Measurements from ENCODE around the gene DCTN3. TPM values are rescaled to one million over a fixed set of nuclear protein-coding genes. Genes with fewer than 3 reads are reported as not detected.

The DCTN3 gene
- total and polyA plus RNA-seq, 3 experiments from 2014 or later: 83.3 to 128 (median 83.4) TPM

GRCh38 chr9:34634551-34635248 is 14.4 kb upstream of the DCTN3 start:
- H3K4me1 ChIP-seq (ENCODE audit: insufficient read depth, low read length): peaks cover 22% of the 10 kb centered on the region
- no peaks in the 10 kb centered on the region for H3K9me3 Mint-ChIP-seq
- H3K27ac Mint-ChIP-seq: peak overlapping the region in 3 of 8 donors; percentile 20 to 80 (median 38)
- H3K36me3 Mint-ChIP-seq: peaks cover 0 to 21% (median 0%) of the 10 kb centered on the region in 3 donors
- ChIA-PET CTCF (interaction anchor here (0.7 to 9.5 kb wide), 14 partner anchors 12 to 231 kb away, joined by 3 to 141 read pairs (median 14); partner anchors contain the start of genes CCL27, DCTN3, GALT and RPP25L), POLR2A (interaction anchor here (0.7 to 2.8 kb wide), 4 partner anchors 15 to 24 kb away, joined by 3 to 12 read pairs (median 6); partner anchors contain the start of genes DCTN3 and RPP25L)
- H3K27ac ChIP-seq (ENCODE audit: low read depth, low read length): no peak overlapping the region
- H3K9me3 ChIP-seq (ENCODE audit: low read length): no peaks in the 10 kb centered on the region
- no peak for DNase-seq
- H3K4me1 Mint-ChIP-seq: peaks cover 37 to 40% (median 39%) of the 10 kb centered on the region in 3 donors
- H3K4me3 Mint-ChIP-seq: peak overlapping the region in 1 of 7 donors; percentile 8
- H3K27me3 Mint-ChIP-seq: peaks cover 7 to 11% of the 10 kb centered on the region in 2 donors
- H3K4me3 ChIP-seq (ENCODE audit: low read length): no peak overlapping the region
- peaks cover 6% of the 10 kb centered on the region for H3K36me3 ChIP-seq (ENCODE audit: insufficient read depth, low read length)
- H3K27me3 ChIP-seq (ENCODE audit: insufficient read depth, low read length, poor library complexity, severe bottlenecking): no peaks in the 10 kb centered on the region

- H3K36me3 ChIP-seq (ENCODE audit: insufficient read depth, low read length): peaks cover 6% of the 10 kb centered on the region
- Mint-ChIP-seq H3K9me3 (no peaks in the 10 kb centered on the region), H3K27ac (peak overlapping the region in 4 of 8 donors; percentile 24 to 66 (median 58)), H3K4me3 (peak overlapping the region in 3 of 7 donors; percentile 43 to 80 (median 79)), H3K36me3 (peaks cover 0 to 21% (median 0%) of the 10 kb centered on the region in 3 donors), H3K27me3 (peaks cover 14 to 18% of the 10 kb centered on the region in 2 donors), H3K4me1 (peaks cover 40 to 45% (median 44%) of the 10 kb centered on the region in 3 donors)
- H3K4me3 ChIP-seq (ENCODE audit: low read length): no peak overlapping the region
- ChIA-PET CTCF (interaction anchor here (0.7 to 9.5 kb wide), 14 partner anchors 11 to 230 kb away, joined by 3 to 141 read pairs (median 14); partner anchors contain the start of genes CCL27, DCTN3, GALT and RPP25L), POLR2A (interaction anchor here (0.7 to 2.8 kb wide), 4 partner anchors 14 to 23 kb away, joined by 3 to 12 read pairs (median 6); partner anchors contain the start of genes DCTN3 and RPP25L)
- H3K4me1 ChIP-seq (ENCODE audit: insufficient read depth, low read length): peaks cover 27% of the 10 kb centered on the region
- no peak overlapping the region for H3K27ac ChIP-seq (ENCODE audit: low read depth, low read length)
- H3K9me3 ChIP-seq (ENCODE audit: low read length): no peaks in the 10 kb centered on the region
- DNase-seq: peak; percentile 58 to 82 (median 69)
- H3K27me3 ChIP-seq (ENCODE audit: insufficient read depth, low read length, poor library complexity, severe bottlenecking): no peaks in the 10 kb centered on the region
Measured at GRCh38 chr9:34633851-34634550, 13.7 kb upstream of the DCTN3 start.

- no peaks in the 10 kb centered on the region for H3K9me3 Mint-ChIP-seq
- peaks cover 26% of the 10 kb centered on the region for H3K4me1 ChIP-seq (ENCODE audit: insufficient read depth, low read length)
- peaks cover 6% of the 10 kb centered on the region for H3K36me3 ChIP-seq (ENCODE audit: insufficient read depth, low read length)
- peak overlapping the region in 2 of 8 donors; percentile 10 to 11 for H3K27ac Mint-ChIP-seq
- H3K27me3 ChIP-seq (ENCODE audit: insufficient read depth, low read length, poor library complexity, severe bottlenecking): peaks cover 5% of the 10 kb centered on the region
- no peak overlapping the region for H3K27ac ChIP-seq (ENCODE audit: low read depth, low read length)
- H3K36me3 Mint-ChIP-seq: peaks cover 0 to 21% (median 0%) of the 10 kb centered on the region in 3 donors
- peaks cover 38 to 42% (median 42%) of the 10 kb centered on the region in 3 donors for H3K4me1 Mint-ChIP-seq
- peaks cover 19 to 24% of the 10 kb centered on the region in 2 donors for H3K27me3 Mint-ChIP-seq
- ChIA-PET POLR2A (interaction anchor here (1.2 to 2.8 kb wide), 3 partner anchors 13 to 22 kb away, joined by 5 to 12 read pairs (median 7); partner anchors contain the start of genes DCTN3 and RPP25L), CTCF (interaction anchor here (0.8 to 9.5 kb wide), 10 partner anchors 10 to 133 kb away, joined by 4 to 141 read pairs (median 20); partner anchors contain the start of genes CCL27, DCTN3, GALT and RPP25L)
- no peak overlapping the region for H3K4me3 ChIP-seq (ENCODE audit: low read length)
- H3K4me3 Mint-ChIP-seq: peak overlapping the region in 1 of 7 donors; percentile 6
- no peaks in the 10 kb centered on the region for H3K9me3 ChIP-seq (ENCODE audit: low read length)
- DNase-seq: no peak
Measured at GRCh38 chr9:34633166-34633565, 12.9 kb upstream of the DCTN3 start.

- Mint-ChIP-seq H3K4me1 (peaks cover 21 to 27% (median 25%) of the 10 kb centered on the region in 3 donors), H3K27ac (peak overlapping the region in 1 of 8 donors; percentile 93)
Measured at GRCh38 chr9:34630402-34631154, 10.3 kb upstream of the DCTN3 start.

GRCh38 chr9:34629491-34629808 is 9.2 kb upstream of the DCTN3 start:
- ChIA-PET CTCF (interaction anchor here (0.7 to 2.5 kb wide), 4 partner anchors 9 to 17 kb away, joined by 3 to 6 read pairs (median 4); partner anchors contain the start of gene RPP25L), POLR2A (no interaction called here)
- Mint-ChIP-seq H3K27me3 (peaks cover 40 to 52% of the 10 kb centered on the region in 2 donors), H3K36me3 (peaks cover 0 to 1% (median 0%) of the 10 kb centered on the region in 3 donors), H3K4me1 (peaks cover 18 to 22% (median 20%) of the 10 kb centered on the region in 3 donors), H3K4me3 (peak overlapping the region; percentile 80 to 91 (median 84)), H3K27ac (peak overlapping the region in 2 of 8 donors; percentile 3 to 43), H3K9me3 (no peaks in the 10 kb centered on the region)
- H3K9me3 ChIP-seq (ENCODE audit: low read length): no peaks in the 10 kb centered on the region
- H3K36me3 ChIP-seq (ENCODE audit: insufficient read depth, low read length): no peaks in the 10 kb centered on the region
- H3K4me3 ChIP-seq (ENCODE audit: low read length): peak overlapping the region; percentile 31
- peaks cover 16% of the 10 kb centered on the region for H3K4me1 ChIP-seq (ENCODE audit: insufficient read depth, low read length)
- H3K27ac ChIP-seq (ENCODE audit: low read depth, low read length): no peak overlapping the region
- peaks cover 37% of the 10 kb centered on the region for H3K27me3 ChIP-seq (ENCODE audit: insufficient read depth, low read length, poor library complexity, severe bottlenecking)
- no peak for DNase-seq

More at GRCh38 chr9:34630402-34631154, 10.3 kb upstream of the DCTN3 start:
- Histone ChIP-seq H3K4me3 (ENCODE audit: low read length) (no peak overlapping the region), H3K27me3 (ENCODE audit: insufficient read depth, low read length, poor library complexity, severe bottlenecking) (peaks cover 30% of the 10 kb centered on the region), H3K27ac (ENCODE audit: low read depth, low read length) (no peak overlapping the region), H3K4me1 (ENCODE audit: insufficient read depth, low read length) (peaks cover 17% of the 10 kb centered on the region), H3K9me3 (ENCODE audit: low read length) (no peaks in the 10 kb centered on the region), H3K36me3 (ENCODE audit: insufficient read depth, low read length) (peaks cover 6% of the 10 kb centered on the region)
- CTCF ChIA-PET: interaction anchor here (1.5 to 9.5 kb wide), 3 partner anchors 16 to 39 kb away, joined by 3 to 141 read pairs (median 6); partner anchors contain the start of genes GALT and RPP25L
- peaks cover 0 to 9% (median 0%) of the 10 kb centered on the region in 3 donors for H3K36me3 Mint-ChIP-seq
- no peak for DNase-seq
- H3K27me3 Mint-ChIP-seq: peaks cover 35 to 47% of the 10 kb centered on the region in 2 donors
- POLR2A ChIA-PET: interaction anchor here (0.8 to 1.1 kb wide), 2 partner anchors 10 to 18 kb away, joined by 3 to 4 read pairs; partner anchors contain the start of genes DCTN3 and RPP25L
- H3K9me3 Mint-ChIP-seq: no peaks in the 10 kb centered on the region
- peak overlapping the region in 4 of 7 donors; percentile 11 to 49 (median 43) for H3K4me3 Mint-ChIP-seq

- POLR2A ChIA-PET: no interaction called here
- CTCF ChIA-PET: interaction anchor here (0.7 to 2.5 kb wide), 5 partner anchors 9 to 17 kb away, joined by 3 to 6 read pairs (median 4); partner anchors contain the start of genes DCTN3 and RPP25L
- H3K4me3 ChIP-seq (ENCODE audit: low read length): peak within 1 kb of the TSS; percentile 45
- no peaks in the 10 kb centered on the region for H3K36me3 ChIP-seq (ENCODE audit: insufficient read depth, low read length)
- Mint-ChIP-seq H3K27ac (peak within 1 kb of the TSS in 5 of 8 donors; percentile 3 to 51 (median 35)), H3K36me3 (no peaks in the 10 kb centered on the region), H3K9me3 (no peaks in the 10 kb centered on the region), H3K27me3 (peaks cover 42 to 58% of the 10 kb centered on the region in 2 donors), H3K4me3 (peak within 1 kb of the TSS; percentile 80 to 91 (median 84)), H3K4me1 (peaks cover 16 to 22% (median 19%) of the 10 kb centered on the region in 3 donors)
- H3K27ac ChIP-seq (ENCODE audit: low read depth, low read length): no peak within 1 kb of the TSS
- peaks cover 43% of the 10 kb centered on the region for H3K27me3 ChIP-seq (ENCODE audit: insufficient read depth, low read length, poor library complexity, severe bottlenecking)
- no peaks in the 10 kb centered on the region for H3K9me3 ChIP-seq (ENCODE audit: low read length)
- peaks cover 16% of the 10 kb centered on the region for H3K4me1 ChIP-seq (ENCODE audit: insufficient read depth, low read length)
- peak in 3 of 5 donors; percentile 23 to 34 (median 33) for DNase-seq
Measured at GRCh38 chr9:34628656-34629490, 8.6 kb upstream of the DCTN3 start, which contains the start of gene ARID3C. Gene ARID3C (minus strand): TSS chr9:34629066. CDS start chr9:34628014, 1,052 bp downstream.
